Stimulated activated CD8-positive, alpha-beta memory T cell treated with anti-CD3 and anti-CD28 coated beads, Interleukin-4, amount 100 ng/mL, for 1 hour (primary cell): ENCODE data around the gene LCNL1.
"Not testable (repeated sequence)": the region's sequence is repeated elsewhere in the genome, so short reads cannot be mapped to it uniquely, and the experiment has no call there.

ENCODE experiments used
- DNase-seq, 2 donors: peaks; one replicate each; pipeline ENCODE4 v3.0.0-alpha.2; 2020; ENCODE audit warnings: low read depth in 2 of 2, low spot score in 1 of 2

The LCNL1 gene

DNA sequence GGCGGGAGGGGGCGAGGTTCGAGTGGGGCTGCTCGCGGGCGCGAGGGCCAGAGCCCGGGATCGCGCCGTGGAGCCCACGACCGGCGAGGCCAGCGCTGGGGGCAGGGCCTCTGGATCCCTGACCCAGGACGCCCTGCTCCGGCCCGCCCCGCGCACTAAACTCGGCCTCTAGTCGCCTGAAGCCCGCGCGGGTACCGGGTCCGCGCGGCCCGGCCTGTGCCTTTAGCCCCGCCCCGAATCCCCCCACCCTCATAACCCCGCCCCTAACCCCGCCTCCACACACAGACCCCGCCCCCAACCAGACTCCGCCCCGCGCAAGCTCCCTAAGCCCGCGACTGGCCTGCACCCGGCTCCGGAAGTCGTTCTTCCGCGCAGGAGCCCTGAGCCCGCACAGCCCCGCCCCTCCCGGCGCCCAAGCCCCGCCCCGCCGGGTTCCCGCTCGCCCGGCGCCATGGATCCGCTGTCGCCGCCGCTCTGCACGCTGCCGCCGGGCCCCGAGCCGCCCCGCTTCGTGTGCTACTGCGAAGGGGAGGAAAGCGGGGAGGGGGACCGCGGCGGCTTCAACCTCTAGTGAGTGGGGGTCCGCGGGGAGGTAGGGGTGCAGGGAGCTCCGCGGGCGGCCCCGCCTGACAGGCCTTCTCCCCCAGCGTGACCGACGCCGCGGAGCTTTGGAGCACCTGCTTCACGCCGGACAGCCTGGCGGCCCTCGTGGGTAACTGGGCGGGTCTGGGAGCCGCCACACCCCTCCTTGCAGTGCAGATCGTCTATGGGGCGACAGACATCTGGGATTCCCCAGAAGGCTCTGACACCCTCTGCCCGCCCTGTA lies 9.4 kb downstream of the LCNL1 start, which contains the start of gene PAXX:
Gene PAXX (plus strand): TSS at position 430 of the 826 bp plus-strand sequence. CDS start 22 bp downstream, at position 452.
- peak; percentile 88 to 89 for DNase-seq

DNA sequence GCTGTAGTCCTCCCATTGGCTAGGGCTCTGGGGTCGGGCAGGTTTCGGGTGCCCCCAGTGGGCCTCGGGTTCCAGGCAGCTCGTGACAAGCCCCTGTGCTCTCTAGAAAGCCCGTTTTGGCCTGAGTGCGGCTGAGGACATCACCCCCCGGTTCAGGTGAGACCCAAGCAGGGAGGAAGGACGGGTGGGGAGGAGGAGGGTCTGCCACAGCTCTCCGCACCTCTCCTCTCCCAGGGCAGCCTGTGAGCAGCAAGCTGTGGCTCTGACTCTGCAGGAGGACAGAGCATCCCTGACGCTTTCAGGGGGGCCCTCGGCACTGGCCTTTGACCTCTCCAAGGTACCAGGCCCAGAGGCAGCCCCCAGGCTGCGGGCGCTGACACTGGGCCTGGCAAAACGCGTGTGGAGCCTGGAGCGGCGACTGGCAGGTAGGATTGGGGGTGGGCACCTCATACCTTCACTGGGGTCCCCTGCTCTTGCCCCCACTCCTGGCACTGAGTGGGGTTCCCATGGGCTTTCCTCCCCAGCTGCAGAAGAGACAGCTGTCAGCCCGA lies 10.1 kb downstream of the LCNL1 start:
- no peak for DNase-seq

DNA sequence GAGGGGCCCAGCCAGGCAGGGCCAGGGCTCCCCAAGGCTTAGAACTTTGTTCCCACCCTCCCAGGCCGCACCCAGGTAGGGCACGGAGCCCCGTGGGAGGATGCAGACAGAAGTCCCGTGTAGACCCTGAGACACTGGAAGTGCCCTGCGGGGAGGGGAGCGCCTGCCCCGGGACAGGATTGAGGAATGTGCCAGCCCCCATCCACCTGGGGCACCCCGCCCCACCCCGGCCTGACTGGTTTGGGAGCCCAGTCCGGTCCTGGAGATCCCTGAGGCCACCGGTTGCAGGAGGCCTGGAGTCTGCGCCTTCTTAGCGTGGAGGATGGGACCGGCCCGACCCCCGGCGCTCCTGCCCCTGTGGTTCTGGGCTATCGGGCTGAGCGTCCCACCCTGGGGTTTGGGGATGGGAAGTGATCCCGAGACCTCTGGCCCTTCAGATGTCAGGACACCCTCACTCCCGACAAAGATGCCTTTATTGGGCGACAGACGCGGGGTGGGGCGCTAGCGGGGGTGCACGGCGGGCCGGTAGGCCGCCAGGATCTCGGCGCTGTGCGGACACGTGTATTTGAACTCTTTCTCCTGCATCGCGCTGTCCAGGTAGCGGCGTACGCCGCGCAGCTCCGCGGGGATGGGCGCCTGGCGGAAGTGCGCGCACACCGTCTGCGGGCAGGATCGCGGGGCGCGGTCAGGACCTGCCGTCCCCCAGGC lies 11.5 kb downstream of the LCNL1 start:
- no peak for DNase-seq

DNA sequence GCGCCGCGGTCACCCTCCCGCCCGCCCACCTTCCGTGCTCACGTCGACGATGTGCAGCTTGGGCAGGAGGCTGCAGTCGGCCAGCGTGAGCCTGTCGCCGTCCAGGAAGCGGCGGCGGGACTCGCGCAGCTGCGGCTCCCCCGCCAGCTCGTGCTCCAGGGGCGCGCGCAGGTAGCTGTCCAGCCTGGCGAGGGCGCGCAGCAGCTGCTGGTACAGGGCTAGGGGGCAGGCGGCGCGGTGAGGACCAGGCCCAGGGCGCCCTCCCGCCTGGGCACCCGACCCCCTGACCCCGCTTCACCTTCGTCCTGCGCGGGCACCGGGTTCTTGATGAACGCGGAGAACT lies 12.1 kb downstream of the LCNL1 start:
- DNase-seq = no peak

DNA sequence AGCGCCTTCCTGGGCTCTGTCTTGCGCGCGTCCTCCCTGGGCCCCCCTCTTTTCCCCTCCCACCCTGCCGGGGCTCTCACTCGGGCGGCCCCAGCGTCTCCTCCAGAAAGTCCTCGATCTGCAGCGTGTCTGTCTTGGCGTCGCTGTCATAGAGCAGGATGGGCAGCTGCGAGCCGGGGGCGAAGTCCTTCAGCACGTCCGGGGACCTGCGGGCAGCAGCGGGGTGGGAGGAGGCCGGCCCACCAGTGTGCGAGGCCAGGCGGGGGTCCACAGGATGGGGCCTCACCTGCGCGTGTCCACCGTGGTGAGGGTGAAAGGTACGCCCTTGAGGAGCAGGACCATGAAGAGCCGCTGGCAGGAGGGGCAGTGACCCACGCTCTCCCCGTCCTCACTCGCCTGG lies 12.6 kb downstream of the LCNL1 start:
- no peak for DNase-seq

DNA sequence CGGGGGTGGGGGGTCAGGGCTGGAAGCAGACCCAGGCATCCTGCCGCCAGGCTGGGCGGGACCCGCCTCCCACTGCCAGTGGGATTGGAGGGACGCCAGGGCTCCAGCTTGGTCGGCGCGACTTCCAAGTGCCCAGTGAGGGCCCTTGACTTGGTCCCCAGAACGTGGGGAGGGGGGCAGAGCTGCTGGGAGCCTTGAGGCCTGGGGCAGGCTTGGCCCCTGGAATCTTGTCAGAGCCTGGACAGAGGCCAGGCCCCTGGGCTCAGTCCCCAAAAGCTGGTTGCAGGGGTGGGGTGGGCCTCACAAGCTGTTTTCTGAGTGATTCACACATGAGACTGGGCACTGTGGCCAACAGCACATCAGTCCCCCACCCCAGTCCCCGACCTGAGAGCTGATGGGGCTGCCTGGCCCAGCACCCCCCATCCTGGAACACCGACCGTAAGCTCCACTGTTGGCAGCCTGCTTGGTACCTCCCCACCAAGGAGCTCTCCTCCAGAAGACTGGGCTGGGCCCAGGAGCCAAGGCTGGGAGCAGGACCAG lies 13.0 kb downstream of the LCNL1 start:
- DNase-seq = no peak

DNA sequence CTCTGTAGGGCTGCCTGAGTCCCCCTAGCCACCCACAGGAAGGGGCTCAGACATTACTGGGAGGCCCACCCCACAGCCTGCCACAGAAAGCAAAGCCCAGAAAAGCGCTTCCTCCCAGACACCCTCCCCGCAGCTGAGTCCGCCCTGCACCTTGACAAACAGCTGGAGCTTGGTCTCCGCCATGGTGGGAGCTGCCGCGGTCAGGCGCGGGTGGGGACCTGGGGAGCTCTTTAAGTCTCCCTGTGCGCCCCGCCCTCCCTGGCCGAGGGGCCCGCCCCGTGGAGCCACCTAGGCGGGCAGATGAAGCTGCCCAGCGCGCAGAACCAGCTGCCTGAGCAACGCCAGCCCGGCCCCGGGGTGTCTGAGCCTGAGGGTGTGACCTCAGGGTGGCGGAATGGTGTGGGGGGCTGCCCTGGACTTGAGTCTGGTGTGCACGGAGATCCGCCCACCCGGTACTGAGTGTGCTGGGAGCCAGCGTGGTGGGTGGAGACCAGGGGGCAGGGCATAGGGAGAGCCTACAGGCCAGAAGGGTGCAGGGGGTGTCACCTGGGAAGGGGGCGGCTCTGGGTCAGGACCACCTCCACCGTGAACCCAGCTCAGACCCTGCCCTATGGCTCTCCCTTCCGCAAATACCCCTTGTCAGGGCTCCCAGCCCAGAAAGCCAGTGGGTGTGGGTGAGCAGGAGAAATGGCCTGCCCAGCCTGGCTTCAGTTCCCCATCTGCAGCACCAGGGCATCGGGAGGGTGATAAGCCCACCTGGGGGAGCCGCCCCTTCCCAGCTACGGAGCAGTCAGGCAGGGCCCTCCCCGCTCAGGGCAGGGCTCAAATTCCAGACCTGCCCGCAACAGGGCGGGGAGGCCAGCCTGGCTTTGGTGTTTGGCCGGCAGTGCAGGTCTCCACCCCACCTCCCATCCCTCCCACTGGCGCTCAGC lies 13.8 kb downstream of the LCNL1 start, which contains the start of gene CLIC3:
Gene CLIC3 (minus strand): TSS at position 208 of the 932 bp plus-strand sequence. CDS start 25 bp downstream, at position 183.
- DNase-seq = peak; percentile 30 to 35

DNA sequence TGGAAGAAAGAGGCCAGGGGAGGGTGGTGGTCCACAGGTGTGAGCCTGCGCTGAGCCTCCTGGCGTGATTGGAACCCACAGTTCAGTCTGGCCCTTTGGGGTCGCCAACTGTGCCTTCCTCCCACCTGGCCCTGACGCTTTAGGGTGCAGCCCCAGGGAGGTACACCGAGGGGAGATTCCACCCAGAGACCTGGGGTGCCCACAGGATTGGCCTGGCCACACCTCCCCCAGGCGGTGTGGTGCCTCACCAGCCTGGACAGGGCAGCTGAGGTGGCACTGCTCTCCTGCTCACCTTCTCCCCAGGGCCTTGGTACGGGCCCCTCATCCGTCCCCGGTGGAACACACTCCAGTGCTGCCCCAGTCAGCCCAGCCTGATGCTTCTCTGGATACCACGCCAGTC lies 14.6 kb downstream of the LCNL1 start:
- DNase-seq = no peak

DNA sequence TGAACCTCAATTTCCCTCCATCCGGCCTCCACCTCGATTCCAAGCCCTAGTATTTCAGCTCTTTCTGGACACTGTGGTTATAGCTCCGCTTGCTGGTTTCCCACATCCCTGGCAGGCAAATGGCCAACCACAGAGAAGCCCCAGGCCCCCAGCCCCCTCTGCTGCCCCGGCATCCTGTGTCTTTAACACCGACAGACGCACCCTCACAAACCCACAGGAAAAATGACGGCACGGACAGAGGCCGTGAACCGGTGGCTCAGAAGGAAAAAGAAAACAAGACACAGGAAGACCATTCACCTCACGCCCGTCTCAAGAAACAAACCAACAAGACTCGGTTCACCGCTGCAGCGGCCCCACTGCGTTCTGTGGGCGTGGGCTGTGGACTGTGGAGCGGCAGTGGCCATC lies 15.0 kb downstream of the LCNL1 start:
- DNase-seq = no peak

DNA sequence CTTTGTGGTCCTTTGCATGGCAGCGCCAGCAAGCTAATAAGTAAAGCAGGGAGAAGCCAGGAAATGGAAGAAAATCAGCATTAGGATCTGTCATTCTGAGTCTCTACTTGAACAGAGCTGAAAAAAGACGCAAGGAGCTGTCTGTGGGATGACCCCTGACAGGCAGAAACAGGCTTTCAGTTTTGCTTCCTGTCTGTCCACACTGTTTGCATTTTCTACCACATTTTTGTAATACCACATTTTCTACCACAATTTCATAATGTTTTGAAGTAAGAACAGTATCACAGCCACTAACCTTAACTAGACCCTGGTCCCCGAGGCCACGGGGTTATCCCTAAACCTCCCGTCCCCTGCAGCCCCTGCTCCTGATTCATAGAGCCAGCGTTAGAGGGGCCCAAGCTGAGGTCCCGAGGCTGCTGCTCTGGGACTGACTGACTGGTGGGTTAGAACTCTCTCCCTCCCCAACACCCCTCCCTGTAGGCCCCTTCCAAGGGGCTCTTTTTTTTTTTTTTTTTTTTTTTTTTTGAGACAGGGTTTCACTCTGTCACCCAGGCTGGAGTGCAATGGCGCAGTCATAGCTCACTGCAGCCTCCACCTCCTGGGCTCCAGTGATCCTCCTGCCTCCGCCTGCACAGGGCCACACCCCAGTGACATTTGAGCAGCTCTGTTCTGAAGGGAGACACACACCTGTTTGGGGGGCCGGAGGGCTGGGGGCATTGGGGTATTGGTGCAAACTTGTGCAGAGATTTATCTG lies 17.6 kb downstream of the LCNL1 start:
- no peak for DNase-seq

DNA sequence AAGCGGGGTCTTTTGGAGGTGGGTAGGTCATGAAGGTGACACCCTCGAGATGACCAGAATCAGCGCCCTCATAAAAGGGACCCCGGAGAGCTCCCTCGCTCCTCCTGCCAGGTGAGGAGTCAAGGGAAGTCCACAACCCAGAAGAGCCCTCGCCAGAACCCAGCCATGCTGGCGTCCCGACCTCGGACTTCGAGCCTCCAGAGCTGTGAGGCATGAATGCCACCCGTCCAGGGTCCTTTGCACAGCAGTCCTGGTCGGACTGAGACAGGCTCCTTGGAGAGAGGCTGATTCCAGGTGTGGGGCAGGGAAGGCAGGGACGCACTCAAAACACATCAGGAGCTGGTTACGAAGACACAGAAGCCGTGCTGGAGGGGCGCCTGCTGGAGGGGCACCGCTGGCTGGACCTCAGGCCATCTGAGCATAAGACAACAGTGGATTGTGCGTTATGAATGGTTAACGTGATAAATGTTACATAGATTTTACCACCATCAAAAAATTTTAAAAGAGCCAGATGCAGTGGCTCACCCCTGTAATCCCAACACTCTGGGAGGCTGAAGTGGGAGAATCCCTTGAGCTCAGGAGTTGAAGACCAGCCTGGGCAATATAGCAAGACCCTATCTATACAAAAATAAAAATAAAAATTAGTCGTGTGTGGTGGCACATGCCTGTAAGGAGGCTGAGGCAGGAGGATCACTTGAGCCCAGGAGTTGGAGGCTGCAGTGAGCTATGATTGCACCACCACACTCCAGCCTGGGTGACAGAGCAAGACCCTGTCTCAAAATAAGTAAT lies 19.3 kb downstream of the LCNL1 start:
- no peak for DNase-seq

DNA sequence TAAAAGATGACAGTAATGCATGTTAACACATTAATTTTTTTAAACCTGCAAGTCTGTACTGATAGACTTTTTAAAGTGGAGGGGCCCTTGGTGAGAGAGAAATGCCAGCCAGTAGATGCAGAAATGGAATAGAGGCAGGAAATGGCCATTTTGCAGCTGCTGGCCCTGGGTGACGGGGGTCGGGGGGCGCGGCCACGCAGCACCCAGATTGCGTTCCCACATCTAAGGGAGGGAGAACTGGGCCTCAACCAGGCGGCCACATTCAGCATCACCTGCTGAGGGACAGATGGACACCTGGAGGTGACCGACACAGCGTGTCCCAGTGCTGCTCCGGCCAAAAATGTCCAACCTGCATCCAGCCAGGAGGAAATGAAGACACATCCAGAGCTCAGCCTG lies 19.9 kb downstream of the LCNL1 start:
- no peak for DNase-seq

DNA sequence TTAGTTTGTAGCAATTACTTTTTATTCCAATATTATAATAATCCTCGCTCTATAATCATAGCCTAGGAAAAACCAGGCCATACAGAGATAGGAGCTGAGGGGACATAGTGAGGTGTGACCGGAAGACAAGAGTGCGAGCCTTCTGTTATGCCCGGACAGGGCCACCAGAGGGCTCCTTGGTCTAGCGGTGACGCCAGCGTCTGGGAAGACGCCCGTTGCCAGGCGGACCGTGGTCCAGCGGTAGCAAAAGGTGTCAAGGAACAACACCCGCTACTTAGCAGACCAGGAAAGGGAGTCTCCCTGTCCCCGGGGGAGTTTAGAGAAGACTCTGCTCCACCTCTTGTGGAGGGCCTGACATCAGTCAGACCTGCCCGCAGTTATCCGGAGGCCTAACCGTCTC lies 21.5 kb downstream of the LCNL1 start:
- not testable (repeated sequence) for DNase-seq

DNA sequence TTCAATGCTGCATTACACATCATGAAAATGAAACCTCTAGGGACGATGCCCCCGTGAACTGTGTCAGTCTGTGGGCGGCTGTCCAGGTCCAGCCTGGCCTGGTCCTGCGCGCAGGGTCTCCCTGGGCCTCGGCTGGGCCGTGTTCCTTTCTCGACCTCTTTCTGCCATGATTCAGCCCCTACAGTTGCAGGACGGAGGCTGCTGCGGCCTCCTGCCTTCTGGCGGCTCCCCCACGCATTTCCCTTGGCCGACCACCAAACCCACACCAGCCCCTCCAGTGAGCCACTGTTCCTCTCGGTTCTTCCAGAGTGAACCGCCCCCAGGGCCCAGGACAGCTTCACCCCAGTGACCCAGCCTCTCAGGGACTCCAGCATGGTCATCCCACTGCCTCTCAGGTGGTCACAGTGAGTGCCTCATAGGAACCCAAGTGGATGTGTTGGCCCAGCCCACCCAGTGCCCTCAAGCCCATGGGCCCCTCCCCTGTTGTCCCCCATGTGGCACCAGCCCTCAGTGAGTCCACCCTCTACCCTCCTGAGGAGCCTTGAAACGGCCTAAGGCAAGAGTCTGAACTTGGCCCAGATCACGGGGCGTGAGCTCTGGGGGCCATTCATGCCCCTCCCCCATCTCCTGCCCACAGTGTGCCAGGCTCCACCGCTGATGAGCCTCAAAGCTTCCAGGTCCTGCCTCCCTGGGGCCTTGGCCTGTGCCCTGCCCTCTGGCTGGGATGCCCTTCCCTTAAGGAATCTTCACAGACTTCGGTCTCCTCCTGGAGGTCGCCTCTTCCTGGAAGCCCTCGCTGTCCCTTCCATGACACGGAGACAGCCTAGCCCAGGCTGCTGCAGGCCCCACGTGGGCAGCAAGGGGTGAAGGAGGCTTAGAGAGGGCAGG lies 23.6 kb downstream of the LCNL1 start:
- no peak for DNase-seq

DNA sequence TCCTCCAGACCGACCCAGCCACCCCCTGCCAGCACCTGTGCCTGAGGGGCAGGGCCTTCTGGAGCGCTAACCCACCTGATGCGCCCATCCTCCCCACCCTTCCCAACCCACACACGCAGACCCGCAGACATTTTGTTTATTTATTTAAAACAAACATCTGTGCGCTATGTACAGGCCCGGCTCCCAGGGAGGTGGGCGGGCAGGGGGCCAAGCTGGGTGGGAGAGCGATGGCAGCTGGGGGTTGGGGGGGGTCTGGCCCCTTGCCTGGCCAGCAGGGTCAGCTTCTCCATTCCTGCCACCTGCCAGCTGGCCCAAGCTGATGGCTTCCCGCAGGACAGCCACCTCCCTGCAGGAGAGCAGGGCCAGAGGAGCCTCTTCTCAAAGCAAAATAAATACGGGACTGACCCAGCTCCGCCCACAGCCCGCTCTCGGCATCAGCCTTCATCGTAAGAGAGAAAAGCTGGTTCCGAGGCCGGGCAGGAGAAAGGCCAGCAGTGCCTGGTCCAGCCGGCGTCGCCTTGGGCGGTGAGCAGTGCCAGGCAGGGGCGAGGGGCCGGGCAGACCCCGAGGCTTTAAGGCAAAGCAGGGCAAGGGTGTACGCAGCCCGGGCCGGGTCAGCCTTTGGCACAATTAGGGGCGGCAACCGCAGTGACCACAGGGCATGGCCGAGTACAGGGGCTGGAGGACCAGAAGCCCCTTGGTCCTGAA lies 24.5 kb downstream of the LCNL1 start:
- no peak for DNase-seq

DNA sequence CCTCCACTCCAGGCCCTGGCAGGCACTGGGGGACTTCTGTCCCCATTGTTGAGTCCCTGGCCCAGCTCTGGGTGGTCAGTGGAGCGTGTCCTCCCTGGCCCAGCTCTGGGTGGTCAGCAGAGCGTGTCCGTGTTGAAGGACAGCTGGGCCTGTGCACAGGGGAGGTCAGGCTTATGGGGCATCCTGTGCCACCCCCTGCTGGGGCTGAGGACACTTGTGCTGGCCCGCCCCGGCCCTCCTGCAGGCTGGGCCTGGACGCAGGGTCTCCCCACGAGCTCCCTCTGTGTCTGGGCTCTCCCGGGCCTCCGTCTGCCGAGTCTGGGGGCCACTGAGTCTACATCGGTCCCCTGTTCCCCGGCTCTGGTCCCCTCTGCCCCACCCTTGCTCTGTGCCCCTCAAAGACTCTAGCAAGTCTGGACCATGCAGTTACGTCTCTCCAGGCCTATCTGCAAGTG lies 25.1 kb downstream of the LCNL1 start:
- DNase-seq = no peak

DNA sequence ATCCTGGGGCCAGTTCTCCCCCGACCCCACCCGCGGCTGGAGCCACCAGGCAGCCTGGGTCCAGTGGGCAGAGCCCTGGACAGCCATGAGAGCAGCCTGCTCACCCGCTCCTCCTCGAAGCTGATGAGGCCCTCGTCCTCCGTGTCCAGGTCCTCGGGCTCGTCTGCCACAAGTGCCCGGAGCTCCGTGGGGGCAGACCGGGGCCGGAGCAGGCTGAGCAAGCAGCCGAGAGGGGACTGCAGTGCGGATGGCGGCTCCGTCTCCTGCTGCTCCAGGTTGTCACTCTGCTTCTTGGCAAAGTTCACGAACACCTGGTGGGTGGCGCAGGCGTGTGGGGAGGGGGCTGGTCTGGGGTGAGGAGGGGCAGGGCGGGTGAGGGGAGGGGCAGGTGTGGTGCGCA lies 25.5 kb downstream of the LCNL1 start:
- DNase-seq = no peak

DNA sequence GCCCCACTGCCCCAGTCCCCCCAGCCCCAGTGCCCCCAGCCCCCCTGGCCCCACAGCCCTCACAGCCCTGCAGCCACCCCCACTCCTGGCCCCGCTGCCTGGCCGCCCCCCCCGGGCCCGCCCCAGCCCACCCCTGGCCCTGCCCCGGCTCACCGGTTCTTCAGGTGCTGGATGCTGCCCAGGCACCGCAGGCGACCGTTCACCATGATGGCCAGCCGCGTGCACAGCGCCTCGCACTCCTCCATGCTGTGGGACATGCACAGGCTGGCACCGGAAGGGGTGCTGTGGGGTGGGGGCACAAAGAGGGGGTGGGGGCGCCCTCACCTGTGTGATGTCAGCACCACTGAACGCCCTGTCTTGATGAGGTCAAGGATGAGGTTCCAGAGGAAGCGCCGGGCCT lies 26.4 kb downstream of the LCNL1 start:
- no peak for DNase-seq
